ENCODE data around the gene PEAK3.

Gene PEAK3

DNA sequence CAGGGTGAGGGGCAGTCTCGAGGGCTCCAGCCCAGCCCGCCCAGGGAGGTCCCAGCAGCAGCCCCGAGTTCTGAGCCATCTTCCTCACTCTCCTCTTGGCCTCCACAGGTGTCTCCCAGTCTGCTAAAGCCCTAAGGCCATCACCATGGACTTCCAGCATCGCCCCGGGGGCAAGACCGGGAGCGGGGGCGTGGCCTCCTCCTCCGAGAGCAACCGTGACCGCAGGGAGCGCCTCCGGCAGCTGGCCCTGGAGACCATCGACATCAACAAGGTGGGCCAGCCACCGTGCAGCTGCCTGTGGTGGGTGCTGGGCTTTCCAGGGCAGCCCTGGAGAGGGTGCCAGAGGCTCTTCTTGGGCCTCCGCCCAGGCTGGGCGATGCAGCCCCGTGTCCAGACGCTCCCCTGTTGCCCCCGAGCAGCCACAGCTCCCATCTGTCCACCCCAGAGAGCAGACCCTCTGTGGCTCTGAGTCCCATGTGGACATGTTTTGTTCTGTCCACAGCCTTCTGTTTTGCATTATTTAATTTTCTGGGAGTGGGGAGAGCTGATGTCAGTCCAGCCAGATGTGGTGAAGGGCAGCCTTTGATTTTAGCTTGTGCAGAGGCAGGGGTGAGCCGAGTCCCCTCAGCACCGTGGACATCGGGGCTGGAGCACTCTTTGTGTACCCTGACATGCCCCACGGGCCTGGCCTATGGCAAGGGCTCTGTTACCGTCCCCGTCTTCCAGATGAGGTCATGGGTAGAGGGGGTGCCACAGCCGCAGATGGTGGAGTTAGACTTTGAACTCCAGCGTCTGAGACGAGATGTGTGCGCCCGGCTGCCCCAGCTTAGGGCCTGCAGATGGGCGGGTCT is 38.5 kb downstream of the PEAK3 start:
- no peak for DNase-seq (ENCODE audit: low spot score)
- TF ChIP-seq, protein P1, sequence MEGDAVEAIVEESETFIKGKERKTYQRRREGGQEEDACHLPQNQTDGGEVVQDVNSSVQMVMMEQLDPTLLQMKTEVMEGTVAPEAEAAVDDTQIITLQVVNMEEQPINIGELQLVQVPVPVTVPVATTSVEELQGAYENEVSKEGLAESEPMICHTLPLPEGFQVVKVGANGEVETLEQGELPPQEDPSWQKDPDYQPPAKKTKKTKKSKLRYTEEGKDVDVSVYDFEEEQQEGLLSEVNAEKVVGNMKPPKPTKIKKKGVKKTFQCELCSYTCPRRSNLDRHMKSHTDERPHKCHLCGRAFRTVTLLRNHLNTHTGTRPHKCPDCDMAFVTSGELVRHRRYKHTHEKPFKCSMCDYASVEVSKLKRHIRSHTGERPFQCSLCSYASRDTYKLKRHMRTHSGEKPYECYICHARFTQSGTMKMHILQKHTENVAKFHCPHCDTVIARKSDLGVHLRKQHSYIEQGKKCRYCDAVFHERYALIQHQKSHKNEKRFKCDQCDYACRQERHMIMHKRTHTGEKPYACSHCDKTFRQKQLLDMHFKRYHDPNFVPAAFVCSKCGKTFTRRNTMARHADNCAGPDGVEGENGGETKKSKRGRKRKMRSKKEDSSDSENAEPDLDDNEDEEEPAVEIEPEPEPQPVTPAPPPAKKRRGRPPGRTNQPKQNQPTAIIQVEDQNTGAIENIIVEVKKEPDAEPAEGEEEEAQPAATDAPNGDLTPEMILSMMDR (conservative IDR thresholded peaks at IDR 0.05; ENCODE audit: low read depth), result no peak
- peak overlapping the region; percentile 68 for H3K27ac ChIP-seq
- CTCF ChIA-PET, result no interaction called here
- POLR2A ChIA-PET (ENCODE audit: low non-redundant PET), result no interaction called here

DNA sequence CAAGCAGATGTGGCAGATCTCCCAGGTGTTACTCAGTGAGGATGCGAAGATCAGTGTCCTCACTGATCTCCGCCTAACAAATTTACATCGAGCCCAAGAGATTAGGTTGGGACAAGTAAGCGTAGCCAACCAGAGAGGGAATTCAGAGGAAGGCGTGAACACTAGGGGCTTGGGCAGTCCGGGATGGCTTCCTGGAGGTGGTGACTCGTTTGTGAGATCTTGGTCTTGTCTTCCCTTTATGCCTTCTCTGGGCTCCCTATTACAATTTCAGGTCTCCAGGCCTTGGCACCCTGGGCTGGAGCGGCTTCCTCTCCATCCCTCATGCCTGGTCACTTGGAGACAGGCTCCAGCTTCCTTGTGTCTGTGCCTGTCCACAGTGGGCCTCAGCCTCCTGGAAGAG is 39.2 kb downstream of the PEAK3 start:
- ChIA-PET CTCF (no interaction called here), POLR2A (ENCODE audit: low non-redundant PET) (no interaction called here)
- TF ChIP-seq, protein P1 (conservative IDR thresholded peaks at IDR 0.05; ENCODE audit: low read depth), result no peak
- DNase-seq (ENCODE audit: low spot score), result no peak
- peak overlapping the region; percentile 68 for H3K27ac ChIP-seq

DNA sequence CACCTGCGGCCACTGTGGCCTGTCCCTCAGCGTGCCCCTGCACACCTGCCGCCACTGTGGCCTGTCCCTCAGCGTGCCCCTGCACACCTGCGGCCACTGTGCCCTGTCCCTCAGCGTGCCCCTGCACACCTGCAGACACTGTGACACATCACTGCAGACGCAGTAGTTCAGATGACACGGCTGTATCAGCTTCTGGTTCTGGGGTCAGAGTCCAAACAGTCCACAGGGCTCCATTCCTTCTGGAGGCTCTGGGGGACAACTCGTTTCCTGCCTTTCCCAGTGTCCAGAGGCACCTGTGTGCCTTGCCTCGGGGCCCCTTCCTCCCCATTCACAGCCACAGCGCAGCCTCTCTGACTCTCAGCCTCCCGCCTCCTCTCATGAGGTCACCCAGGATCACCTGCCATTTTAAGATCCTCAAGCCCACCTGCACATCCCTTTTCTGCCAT is 39.9 kb downstream of the PEAK3 start:
- TF ChIP-seq, protein P1 (conservative IDR thresholded peaks at IDR 0.05; ENCODE audit: low read depth), result no peak
- no peak for DNase-seq (ENCODE audit: low spot score)
- peak overlapping the region; percentile 68 for H3K27ac ChIP-seq
- ChIA-PET CTCF (no interaction called here), POLR2A (ENCODE audit: low non-redundant PET) (no interaction called here)

DNA sequence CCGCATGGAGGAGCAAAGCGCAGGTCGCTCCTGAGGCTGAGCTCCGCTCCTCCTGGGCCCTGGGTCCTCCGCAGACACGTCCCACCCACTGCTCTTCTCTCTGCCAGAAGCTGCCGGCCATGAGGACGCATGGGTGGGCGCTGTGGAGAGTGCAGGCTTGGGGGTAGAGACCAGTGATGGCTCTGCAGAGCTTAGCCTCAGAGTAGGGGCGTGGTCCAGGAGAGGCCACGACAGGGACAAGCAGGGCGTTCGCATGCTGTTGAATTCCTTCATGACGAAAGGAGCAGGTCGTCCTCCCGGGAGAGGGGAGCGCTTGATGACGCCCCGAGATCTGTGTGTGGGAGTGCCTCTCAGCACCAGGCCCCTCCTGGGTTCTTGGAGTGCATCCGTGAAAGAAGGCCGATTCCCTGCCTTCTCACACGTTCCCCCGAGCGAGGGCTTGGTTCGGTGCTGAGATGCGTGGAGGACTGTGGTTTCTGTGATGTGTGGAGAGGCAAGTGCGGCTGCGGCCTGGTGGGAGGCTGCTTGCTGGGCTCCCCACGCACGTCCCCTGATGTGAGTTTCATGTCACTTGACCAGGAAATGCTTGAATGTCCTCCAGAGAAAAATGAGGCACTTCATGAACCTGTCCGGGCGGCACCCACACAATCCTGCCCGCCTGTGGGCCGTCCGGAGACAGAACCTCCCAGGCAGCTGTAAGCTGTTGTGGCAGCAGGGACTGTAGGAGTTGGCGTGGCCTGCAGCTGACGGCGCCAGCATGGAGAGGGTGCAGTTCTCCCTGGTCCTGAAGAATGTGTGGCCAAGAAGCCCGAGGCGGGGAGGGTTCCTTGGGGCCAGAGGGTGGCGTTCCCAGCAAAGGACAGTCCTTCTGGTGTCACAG is 40.9 kb downstream of the PEAK3 start:
- ChIA-PET CTCF (interaction anchor here (1.2 kb wide), 1 partner anchor 20 kb away, joined by 3 read pairs; no protein-coding TSS in a partner anchor), POLR2A (ENCODE audit: low non-redundant PET) (interaction anchor here (0.6 kb wide), 1 partner anchor 93 kb away, joined by 4 read pairs; no protein-coding TSS in a partner anchor)
- peak overlapping the region; percentile 68 for H3K27ac ChIP-seq
- TF ChIP-seq, protein P1 (conservative IDR thresholded peaks at IDR 0.05; ENCODE audit: low read depth), result no peak
- DNase-seq (ENCODE audit: low spot score), result no peak

DNA sequence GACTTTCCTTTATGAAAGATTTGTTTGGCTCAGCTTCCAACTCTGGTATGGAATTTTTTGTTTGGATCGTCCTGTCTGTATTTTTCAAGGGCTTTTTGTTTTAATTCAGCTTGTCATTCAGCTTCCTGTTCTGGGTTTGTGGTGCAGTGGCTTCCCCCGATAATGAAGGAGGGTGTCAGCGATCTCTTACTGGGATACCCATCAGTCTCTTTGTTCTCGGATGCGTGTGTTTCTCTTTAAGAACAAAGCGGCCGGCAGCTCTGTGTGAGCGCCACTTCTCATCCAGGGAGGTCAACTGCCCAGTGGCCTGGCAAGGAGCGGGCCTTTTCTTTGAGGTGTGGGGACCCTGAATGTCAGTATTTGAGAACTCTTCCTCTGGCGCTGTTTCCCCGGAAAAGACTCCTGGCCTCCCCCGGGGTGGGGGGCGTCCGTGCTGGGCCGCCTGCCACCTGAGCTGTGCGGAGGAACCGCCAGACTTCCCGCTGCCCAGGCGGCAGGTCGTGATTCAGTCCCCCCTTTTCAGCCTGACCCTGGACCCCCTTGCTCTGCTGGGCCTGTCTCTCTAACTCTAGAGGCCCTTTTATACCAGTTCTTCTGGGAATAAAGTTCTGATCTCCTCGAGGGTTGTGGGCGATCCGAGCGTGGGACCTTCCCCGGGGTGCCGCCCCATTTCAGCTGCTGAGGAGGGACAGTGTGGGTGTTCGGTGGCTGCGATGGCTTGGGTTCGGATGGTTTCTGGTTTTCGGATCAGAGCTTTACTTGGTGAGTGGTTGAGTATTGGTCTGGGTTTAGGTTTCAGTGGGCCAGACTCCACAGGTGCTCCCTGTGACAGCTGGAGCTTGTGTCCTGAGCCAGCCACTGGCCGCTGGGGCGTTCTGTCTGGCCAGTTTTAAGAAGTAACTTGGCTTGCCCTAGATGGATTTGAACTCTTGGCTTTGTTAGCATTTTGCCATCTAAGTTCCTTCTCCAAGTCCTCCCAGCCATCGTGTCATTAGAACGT is 41.9 kb downstream of the PEAK3 start:
- ChIA-PET CTCF (interaction anchor here (0.6 to 1.2 kb wide), 3 partner anchors 21 to 375 kb away, joined by 3 read pairs; no protein-coding TSS in a partner anchor), POLR2A (ENCODE audit: low non-redundant PET) (interaction anchor here (0.6 kb wide), 1 partner anchor 92 kb away, joined by 4 read pairs; no protein-coding TSS in a partner anchor)
- H3K27ac ChIP-seq, result peak overlapping the region; percentile 68
- no peak for DNase-seq (ENCODE audit: low spot score)
- TF ChIP-seq, protein P1 (conservative IDR thresholded peaks at IDR 0.05; ENCODE audit: low read depth), result no peak

All from RWPE1 (cell line).